Measurements from ENCODE around the gene MYOCD.

- TF ChIP-seq SP1 (CRISPR knock-in tag; conservative IDR thresholded peaks at IDR 0.05): no peak
- TF ChIP-seq HMGXB4 (CRISPR knock-in tag; IDR thresholded peaks at IDR 0.05): no peak
- no peak for TF ChIP-seq PREB (CRISPR knock-in tag; IDR thresholded peaks at IDR 0.05; ENCODE audit: borderline replicate concordance)
- no peak for TF ChIP-seq ZBTB43 (CRISPR knock-in tag; IDR thresholded peaks at IDR 0.05)
- no peak for TF ChIP-seq ATF1 (CRISPR knock-in tag; IDR thresholded peaks at IDR 0.05)
Observed at GRCh38 chr17:12745486-12745885, 79.8 kb downstream of the MYOCD start.
